ENCODE results near the gene FBXO42.
"Not testable (repeated sequence)": the region's sequence is repeated elsewhere in the genome, so short reads cannot be mapped to it uniquely, and the experiment has no call there.

FBXO42 gene

GRCh38 chr1:16241221-16241708, 111.0 kb downstream of the FBXO42 start:
- DNase-seq = no peak

- no peak for DNase-seq
Observed at GRCh38 chr1:16239972-16240491, 112.2 kb downstream of the FBXO42 start.

GRCh38 chr1:16237343-16237830, 114.9 kb downstream of the FBXO42 start:
- DNase-seq = no peak

GRCh38 chr1:16236511-16237342, 115.6 kb downstream of the FBXO42 start, which contains the start of gene CPLANE2:
Gene CPLANE2 (minus strand): TSS chr1:16237183. CDS start chr1:16236742, 441 bp downstream.
- peak; percentile 96 for DNase-seq

- peak; percentile 70 for DNase-seq
Observed at GRCh38 chr1:16235944-16236510, 116.3 kb downstream of the FBXO42 start.

- DNase-seq = no peak
Observed at GRCh38 chr1:16235347-16235746, 116.9 kb downstream of the FBXO42 start.

- no peak for DNase-seq
Observed at GRCh38 chr1:16233431-16233830, 118.8 kb downstream of the FBXO42 start.

GRCh38 chr1:16232316-16232710, 120.0 kb downstream of the FBXO42 start:
- no peak for DNase-seq

GRCh38 chr1:16231331-16232315, 120.7 kb downstream of the FBXO42 start:
- no peak for DNase-seq

- DNase-seq = no peak
Observed at GRCh38 chr1:16230744-16231143, 121.5 kb downstream of the FBXO42 start.

- DNase-seq = no peak
Observed at GRCh38 chr1:16229976-16230740, 122.1 kb downstream of the FBXO42 start.

- DNase-seq = no peak
Observed at GRCh38 chr1:16226490-16227179, 125.6 kb downstream of the FBXO42 start.

GRCh38 chr1:16226129-16226489, 126.2 kb downstream of the FBXO42 start:
- DNase-seq = no peak

GRCh38 chr1:16224472-16224871, 127.8 kb downstream of the FBXO42 start:
- DNase-seq = no peak

- not testable (repeated sequence) for DNase-seq
Observed at GRCh38 chr1:16222716-16223115, 129.6 kb downstream of the FBXO42 start.

- DNase-seq = no peak
Observed at GRCh38 chr1:16221499-16221898, 130.8 kb downstream of the FBXO42 start.

- DNase-seq = no peak
Observed at GRCh38 chr1:16219968-16220500, 132.2 kb downstream of the FBXO42 start.

- no peak for DNase-seq
Observed at GRCh38 chr1:16218674-16219071, 133.6 kb downstream of the FBXO42 start.

- no peak for DNase-seq
Observed at GRCh38 chr1:16218014-16218673, 134.1 kb downstream of the FBXO42 start.

GRCh38 chr1:16217061-16217785, 135.1 kb downstream of the FBXO42 start:
- peak; percentile 98 for DNase-seq

Measured in CD4-positive, alpha-beta T cell treated with Interleukin-6 for 4 hours (primary cell).